NOMO-1 treated with dmso at 0.1 percent for 144 hours (cell line): Measurements from ENCODE around the gene OR10G3.

Experiments
- DNase-seq: peaks from one replicate; lab custom pipeline; 2025; ENCODE audit not compliant: unreplicated experiment; lab: John Stamatoyannopoulos, UW

The OR10G3 gene

GRCh38 chr14:21535545-21536417 lies 44.1 kb downstream of the OR10G3 start:
- DNase-seq: no peak

GRCh38 chr14:21534576-21534975 lies 45.3 kb downstream of the OR10G3 start:
- DNase-seq: peak; percentile 18

GRCh38 chr14:21533294-21533693 lies 46.6 kb downstream of the OR10G3 start:
- DNase-seq: no peak

- DNase-seq: no peak
Observed at GRCh38 chr14:21529515-21529914, 50.4 kb downstream of the OR10G3 start.

DNA sequence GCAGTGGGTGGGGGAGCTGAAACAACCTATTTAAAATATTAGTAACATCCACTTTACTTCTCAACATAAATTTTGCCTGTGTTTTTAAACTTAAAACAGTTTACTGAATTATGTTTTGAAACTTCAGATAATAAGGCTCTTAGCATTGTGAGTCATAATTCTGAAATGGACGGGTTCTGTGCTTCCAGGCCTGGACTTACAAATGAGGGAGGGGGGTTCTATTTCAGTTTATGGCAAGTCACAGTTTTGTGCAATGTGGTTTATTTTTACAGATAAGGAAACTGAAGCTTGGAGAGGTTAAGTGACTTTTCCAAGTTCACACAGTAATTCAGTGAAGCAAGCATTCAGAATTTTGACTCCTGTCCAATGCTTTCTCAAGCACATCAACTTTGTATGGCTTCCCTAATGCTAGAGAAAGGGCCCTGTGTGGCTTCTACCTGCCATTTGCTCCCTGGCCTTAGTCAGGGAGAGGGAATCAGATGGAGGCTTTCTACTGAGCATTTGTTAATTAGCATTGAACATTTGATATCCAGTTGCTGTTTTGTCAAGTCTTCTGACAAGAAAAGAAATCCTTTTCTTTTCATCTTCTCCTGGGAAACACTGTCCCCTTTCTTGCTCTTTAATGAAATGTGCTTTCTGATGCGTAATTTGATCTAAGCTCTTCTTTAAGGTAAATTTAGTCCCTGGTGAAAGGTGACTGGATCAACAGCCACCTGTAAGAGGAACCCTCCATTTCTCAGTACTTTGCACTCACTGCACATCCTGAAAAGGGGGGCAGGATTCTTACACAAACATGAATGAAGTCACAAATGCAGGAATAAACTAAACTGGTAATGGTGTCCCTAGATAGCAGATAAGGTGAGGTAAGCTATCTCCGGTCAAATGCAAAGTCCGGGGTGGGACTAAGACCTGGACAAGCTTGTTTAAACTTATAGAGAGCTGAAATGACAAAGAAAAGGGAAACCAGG lies 51.2 kb downstream of the OR10G3 start:
- no peak for DNase-seq

- no peak for DNase-seq
Observed at GRCh38 chr14:21527318-21527679, 52.6 kb downstream of the OR10G3 start.

- DNase-seq: no peak
Observed at GRCh38 chr14:21526672-21527317, 53.1 kb downstream of the OR10G3 start.

DNA sequence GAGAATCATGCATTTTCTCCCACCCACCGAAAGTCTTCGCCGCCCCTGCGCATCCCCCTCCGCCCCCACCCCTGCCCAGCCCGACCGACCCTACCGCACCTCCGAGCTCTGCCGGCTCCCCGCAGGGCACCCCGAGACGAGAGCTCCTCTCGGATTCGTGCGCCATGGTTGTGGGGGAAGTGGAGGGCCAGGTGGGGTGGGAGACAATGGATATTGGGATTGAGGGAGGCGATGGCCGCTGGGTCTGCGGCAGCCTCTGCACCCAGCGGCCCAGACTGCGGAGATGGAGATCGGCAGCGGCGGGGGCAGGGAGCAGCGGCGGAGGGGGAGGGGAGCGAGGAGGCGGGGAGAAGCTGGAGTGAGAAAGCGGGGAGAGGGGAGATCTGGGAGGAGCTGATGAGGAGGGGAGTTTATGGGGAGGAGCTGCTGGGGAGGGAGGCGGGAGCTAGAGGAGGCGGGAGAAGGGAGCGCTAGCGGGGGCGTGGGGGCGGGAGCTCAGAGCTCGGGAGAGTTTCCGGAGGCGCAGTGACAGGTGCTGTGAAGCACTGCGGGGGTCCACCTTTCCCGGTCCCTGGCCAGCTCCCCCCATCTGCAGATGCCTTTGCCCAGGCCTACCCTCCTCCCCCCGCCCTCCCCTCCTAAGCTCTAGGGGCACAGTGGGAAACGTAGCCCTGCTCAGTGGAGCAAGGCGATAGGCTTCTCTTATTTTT lies 53.8 kb downstream of the OR10G3 start, which contains the start of gene SALL2:
Gene SALL2, minus strand, starts transcription at position 385 of the 710 bp plus-strand sequence. Its CDS starts 219 bp downstream, at position 166.
- DNase-seq: no peak

- no peak for DNase-seq
Observed at GRCh38 chr14:21525571-21525961, 54.3 kb downstream of the OR10G3 start.

DNA sequence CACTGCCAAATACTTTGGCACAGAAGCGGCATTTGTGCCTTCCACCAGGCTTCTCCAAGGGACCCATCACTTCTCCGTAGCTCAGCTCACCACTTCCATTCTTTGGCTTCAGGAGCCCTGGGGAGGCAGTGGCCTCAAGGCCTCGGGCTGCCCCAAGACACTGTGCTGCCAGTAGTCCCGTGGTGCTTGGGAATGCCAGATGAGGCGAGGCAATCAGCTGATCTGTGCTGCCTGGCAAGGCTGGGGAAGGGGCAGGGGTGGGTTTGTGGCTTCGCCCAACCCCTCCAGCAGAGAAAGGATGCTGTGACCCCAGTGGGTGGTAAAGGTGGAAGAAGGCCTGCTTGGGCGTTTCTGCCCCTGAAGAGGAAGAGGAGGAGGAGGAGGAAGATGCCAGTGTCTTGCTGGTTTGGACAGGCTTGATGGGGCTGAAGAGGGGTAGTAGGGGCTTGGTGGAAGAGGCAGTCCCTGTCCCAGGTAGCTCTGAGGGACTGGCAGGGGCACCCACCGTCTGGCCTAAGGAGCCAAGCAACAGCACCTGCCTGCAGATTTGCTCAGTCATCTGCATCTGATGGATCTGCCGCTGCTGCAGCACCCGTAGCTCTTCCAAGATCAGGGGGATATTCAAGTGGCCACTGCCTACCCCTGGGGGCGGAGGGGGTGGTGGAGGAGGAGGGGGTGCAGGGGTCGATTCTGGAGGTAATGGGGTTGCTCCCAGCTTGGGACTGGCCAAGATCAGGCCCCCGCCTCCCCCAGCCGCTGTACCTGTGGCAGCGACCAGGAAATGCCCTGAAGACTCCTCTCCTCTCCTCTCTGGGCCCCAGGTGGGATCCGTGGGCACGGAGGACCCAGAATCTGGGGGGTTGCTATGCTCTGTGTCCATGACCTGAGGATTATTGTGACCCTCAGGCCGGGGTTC lies 55.0 kb downstream of the OR10G3 start:
- DNase-seq: no peak

DNA sequence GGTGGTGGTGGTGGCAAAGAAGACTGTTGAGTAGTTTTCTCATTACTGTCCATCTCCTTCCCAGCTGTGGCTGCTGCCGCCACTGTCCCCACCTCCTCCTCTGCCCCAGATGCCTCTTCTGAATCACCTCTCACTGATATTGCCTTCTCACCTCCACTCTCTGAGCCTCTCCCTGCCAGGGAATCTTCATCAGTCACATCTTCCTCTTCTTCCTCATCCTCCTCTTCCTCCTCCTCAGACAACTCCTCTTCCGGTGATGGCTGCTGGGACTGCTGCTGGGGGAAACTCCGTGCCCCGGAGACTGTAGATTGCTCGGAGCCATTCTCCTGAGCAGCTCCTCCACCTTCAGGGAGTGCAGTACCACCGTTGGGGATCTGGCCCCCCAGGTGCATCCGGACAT lies 56.7 kb downstream of the OR10G3 start:
- no peak for DNase-seq

DNA sequence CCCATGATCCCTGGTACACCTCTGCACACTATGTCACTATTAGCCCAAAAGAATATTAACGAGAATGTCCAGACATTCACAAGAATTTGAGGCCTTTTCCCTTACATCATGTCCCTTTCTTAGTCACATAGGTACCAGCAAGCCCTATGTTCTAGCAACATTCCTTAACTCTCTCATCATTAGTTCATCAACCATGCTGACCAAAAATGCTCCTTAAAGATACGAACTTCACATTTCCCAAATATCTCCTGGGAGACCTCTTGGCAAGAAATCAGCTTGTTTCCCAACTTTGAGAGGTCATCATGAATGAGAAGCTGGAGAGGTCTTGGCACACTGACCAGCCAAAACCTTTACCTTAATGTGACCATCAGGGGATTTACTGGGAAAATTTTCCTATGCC lies 58.4 kb downstream of the OR10G3 start:
- no peak for DNase-seq

DNA sequence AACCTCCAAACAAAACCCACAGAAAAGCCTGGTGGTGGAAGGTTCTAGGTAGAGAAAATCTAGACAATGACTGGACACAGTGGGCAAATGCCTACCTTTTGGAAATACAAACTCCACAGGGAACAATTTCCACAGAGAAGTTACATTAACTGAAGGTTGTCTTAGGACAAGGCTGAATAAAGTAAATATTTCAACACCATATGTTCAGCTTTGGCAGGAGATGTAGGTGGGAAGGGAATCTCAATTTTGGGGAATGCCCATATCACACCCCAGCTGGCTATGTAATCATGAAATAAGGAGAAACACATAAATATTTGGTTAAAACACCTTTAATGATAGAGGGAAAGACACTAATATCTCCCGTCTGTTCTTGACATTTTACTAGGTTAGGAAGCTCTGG lies 59.1 kb downstream of the OR10G3 start:
- no peak for DNase-seq

DNA sequence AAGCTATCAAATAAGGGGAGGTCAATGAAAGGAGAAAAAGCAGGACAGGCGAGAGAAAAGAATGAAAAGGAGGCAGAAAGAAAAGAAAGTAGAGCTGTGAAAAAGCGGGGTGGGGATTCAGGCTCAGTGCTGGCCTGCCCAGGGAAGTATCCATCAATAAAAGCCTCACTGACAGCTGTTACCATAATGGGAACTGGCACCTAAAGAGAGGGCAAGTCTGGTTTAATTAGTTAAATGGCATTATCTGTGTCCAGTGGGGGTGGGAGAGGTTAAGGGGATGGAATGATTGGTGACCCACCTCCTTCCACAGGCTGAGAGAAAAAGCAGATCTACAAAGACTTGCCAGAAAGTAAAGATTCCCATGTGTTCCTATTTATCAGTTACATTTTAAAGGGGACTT lies 61.2 kb downstream of the OR10G3 start:
- no peak for DNase-seq
